ENCODE measurements around the gene ARPP21. TPM values are rescaled to one million over a fixed set of nuclear protein-coding genes. Genes with fewer than 3 reads are reported as not detected.

The ARPP21 gene
- total RNA-seq, 2 donors from 2014 or later: 0.42 TPM; not detected in 1

DNA sequence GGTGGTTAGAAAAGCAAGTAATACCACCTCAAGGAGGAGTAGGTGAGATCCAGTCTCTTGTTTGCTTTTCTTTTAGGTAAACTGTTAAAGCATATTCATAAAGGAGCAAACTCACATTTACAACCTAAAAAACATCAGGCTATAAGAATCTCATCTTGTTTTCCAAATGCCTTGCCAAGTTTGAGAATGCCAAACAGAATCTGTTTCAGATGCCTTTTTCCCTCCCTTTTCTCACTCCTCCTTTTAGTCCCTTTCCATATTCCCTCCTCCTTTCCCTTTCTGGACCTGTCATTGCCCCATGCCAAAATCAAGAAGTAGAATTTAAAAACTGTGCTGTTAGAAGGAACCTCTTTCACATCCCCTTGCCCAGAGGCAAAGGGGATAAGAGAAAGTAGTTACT is 140.3 kb downstream of the ARPP21 start:
- H3K27ac ChIP-seq: no peak overlapping the region
- no peak overlapping the region for H3K4me3 ChIP-seq
- no peak overlapping the region for H3K9ac ChIP-seq (ENCODE audit: low read depth in 2 of 2, low read length in 2 of 2)
- DNase-seq: no peak
- TF ChIP-seq, protein P1, sequence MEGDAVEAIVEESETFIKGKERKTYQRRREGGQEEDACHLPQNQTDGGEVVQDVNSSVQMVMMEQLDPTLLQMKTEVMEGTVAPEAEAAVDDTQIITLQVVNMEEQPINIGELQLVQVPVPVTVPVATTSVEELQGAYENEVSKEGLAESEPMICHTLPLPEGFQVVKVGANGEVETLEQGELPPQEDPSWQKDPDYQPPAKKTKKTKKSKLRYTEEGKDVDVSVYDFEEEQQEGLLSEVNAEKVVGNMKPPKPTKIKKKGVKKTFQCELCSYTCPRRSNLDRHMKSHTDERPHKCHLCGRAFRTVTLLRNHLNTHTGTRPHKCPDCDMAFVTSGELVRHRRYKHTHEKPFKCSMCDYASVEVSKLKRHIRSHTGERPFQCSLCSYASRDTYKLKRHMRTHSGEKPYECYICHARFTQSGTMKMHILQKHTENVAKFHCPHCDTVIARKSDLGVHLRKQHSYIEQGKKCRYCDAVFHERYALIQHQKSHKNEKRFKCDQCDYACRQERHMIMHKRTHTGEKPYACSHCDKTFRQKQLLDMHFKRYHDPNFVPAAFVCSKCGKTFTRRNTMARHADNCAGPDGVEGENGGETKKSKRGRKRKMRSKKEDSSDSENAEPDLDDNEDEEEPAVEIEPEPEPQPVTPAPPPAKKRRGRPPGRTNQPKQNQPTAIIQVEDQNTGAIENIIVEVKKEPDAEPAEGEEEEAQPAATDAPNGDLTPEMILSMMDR (IDR thresholded peaks at IDR 0.05): no peak
- H3K9me3 ChIP-seq: no peaks in the 10 kb centered on the region
- H3K27me3 ChIP-seq: no peaks in the 10 kb centered on the region
- H3K4me1 ChIP-seq: no peaks in the 10 kb centered on the region
- intact Hi-C loops (cut with DNase I): no loop called here
- no peaks in the 10 kb centered on the region for H3K36me3 ChIP-seq

DNA sequence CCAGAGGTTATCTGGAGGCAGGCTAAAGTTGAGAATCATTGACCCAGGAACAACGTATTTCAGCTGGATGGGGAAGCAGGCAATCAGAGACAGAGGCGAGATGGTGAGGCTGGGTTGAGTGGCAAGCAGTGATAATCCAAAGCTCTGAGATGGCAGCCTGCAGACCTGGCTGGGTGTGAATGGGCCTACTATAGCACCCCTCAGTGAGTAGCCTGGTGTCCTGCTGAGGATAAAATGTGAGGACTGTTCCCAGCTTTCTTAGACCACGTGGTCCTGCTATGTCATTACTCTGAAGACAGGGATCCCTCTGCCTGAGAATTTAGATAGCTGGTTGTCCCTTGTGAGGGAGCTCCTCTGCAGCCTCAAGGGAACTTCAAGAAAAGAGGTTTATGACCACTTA is 141.5 kb downstream of the ARPP21 start:
- no peaks in the 10 kb centered on the region for H3K9me3 ChIP-seq
- H3K36me3 ChIP-seq: no peaks in the 10 kb centered on the region
- no peak overlapping the region for H3K4me3 ChIP-seq
- intact Hi-C loops (cut with DNase I): no loop called here
- H3K27ac ChIP-seq: no peak overlapping the region
- DNase-seq: no peak
- no peaks in the 10 kb centered on the region for H3K4me1 ChIP-seq
- H3K9ac ChIP-seq (ENCODE audit: low read depth in 2 of 2, low read length in 2 of 2): no peak overlapping the region
- TF ChIP-seq, protein P1 (IDR thresholded peaks at IDR 0.05): no peak
- no peaks in the 10 kb centered on the region for H3K27me3 ChIP-seq

DNA sequence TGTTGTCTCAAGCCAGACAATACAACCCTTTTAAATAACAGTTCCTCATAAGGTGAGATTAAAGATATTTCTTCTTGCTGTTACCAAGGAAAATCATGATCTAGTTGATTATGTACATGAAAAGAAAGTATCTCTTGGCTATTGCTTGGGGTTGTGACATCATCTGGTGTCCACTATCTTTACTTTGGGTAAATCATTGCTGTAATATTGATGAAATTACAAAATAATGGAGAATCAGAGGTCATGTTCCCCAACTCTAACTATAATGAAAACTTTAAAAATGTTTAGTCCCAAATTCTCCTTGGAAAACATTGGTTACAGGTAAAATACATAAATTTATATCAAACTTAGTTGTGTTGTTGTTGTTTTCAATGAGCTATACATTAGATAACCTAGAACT is 142.2 kb downstream of the ARPP21 start:
- no peak overlapping the region for H3K4me3 ChIP-seq
- H3K27ac ChIP-seq: no peak overlapping the region
- H3K9me3 ChIP-seq: no peaks in the 10 kb centered on the region
- no peaks in the 10 kb centered on the region for H3K4me1 ChIP-seq
- TF ChIP-seq, protein P1 (IDR thresholded peaks at IDR 0.05): no peak
- no peaks in the 10 kb centered on the region for H3K27me3 ChIP-seq
- DNase-seq: no peak
- intact Hi-C loops (cut with DNase I): no loop called here
- no peak overlapping the region for H3K9ac ChIP-seq (ENCODE audit: low read depth in 2 of 2, low read length in 2 of 2)
- no peaks in the 10 kb centered on the region for H3K36me3 ChIP-seq

DNA sequence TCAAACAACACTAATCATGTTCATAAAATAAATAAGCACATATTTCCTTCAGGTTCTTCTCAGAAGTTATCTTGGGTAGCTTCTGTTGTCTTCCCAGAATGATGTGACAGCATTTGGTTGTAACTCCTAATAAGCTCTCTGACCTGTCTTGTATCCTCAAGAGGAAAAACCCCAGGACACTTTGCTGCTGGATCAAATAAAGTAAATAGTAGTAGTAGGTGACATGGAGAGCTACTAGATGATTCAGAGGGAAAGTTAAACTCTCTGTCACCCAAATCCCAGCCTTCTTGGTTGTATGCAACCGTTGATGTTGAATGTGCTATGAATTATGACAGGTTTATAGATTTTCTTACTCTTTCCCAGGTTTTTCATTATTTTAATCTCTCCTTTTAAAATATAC is 143.0 kb downstream of the ARPP21 start:
- H3K4me3 ChIP-seq: no peak overlapping the region
- TF ChIP-seq, protein P1 (IDR thresholded peaks at IDR 0.05): no peak
- no peak overlapping the region for H3K9ac ChIP-seq (ENCODE audit: low read depth in 2 of 2, low read length in 2 of 2)
- H3K4me1 ChIP-seq: no peaks in the 10 kb centered on the region
- no peak for DNase-seq
- no peak overlapping the region for H3K27ac ChIP-seq
- H3K27me3 ChIP-seq: no peaks in the 10 kb centered on the region
- H3K36me3 ChIP-seq: no peaks in the 10 kb centered on the region
- H3K9me3 ChIP-seq: no peaks in the 10 kb centered on the region
- intact Hi-C loops (cut with DNase I): no loop called here

DNA sequence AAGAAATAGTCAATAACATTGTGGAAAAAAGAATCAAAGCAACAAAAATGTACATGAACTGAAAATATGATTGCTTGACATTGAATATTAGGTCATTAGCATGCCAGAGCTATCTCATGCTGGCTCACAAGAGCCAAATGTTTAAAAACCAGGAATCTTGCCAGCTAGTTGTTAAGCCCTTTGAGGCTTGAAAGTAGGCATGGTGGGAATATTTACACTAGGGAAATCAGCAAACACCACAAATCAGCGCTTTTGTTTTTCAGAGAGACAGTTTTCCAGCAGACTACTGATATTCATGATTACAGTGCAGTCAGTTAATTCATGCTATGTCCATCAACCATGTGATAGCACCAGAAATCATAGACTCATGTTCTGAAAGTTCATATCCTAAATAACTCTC is 144.8 kb downstream of the ARPP21 start:
- no peaks in the 10 kb centered on the region for H3K36me3 ChIP-seq
- intact Hi-C loops (cut with DNase I): no loop called here
- no peaks in the 10 kb centered on the region for H3K27me3 ChIP-seq
- no peaks in the 10 kb centered on the region for H3K9me3 ChIP-seq
- no peak for DNase-seq
- H3K27ac ChIP-seq: no peak overlapping the region
- H3K4me3 ChIP-seq: no peak overlapping the region
- TF ChIP-seq, protein P1 (IDR thresholded peaks at IDR 0.05): no peak
- no peaks in the 10 kb centered on the region for H3K4me1 ChIP-seq
- H3K9ac ChIP-seq (ENCODE audit: low read depth in 2 of 2, low read length in 2 of 2): no peak overlapping the region
